ENCODE data around the gene ZNF853. TPM values are rescaled to one million over a fixed set of nuclear protein-coding genes. Genes with fewer than 3 reads are reported as not detected.

Gene ZNF853
- polyA plus RNA-seq, 1 of the 3 experiments (the other 2 are of a cell fraction) = 15.9 TPM

GRCh38 chr7:6622134-6622710 is 6.8 kb downstream of the ZNF853 start:
- no peaks in the 10 kb centered on the region for H3K79me2 ChIP-seq (ENCODE audit: insufficient read depth)
- DNase-seq = no peak
- H3K9me2 ChIP-seq = no peaks in the 10 kb centered on the region
- no peaks in the 10 kb centered on the region for H3K9me3 ChIP-seq
- no peak overlapping the region for H2AFZ ChIP-seq (ENCODE audit: low read depth)
- H3K27me3 ChIP-seq (ENCODE audit: insufficient read depth) = no peaks in the 10 kb centered on the region
- POLR2A ChIA-PET = no interaction called here
- no peak overlapping the region for H3K4me2 ChIP-seq
- 97% methylated on average over 52 of the region's 67 CpGs for WGBS (ENCODE audit: low lambda C conversion rate)
- H3K36me3 ChIP-seq (replicated peaks in 1 of 2; ENCODE audit: control insufficient read depth in 1 of 2, insufficient read depth in 2 of 2, low read length in 1 of 2) = peaks cover 0 to 22% of the 10 kb centered on the region in 2 experiments
- no peak for TF ChIP-seq NFIC (IDR thresholded peaks at IDR 0.05; ENCODE audit: borderline replicate concordance)
- TF ChIP-seq MXI1 (IDR thresholded peaks at IDR 0.05; ENCODE audit: low read depth, low read length) = no peak
- TF ChIP-seq GATA2 (CRISPR knock-in tag; IDR thresholded peaks at IDR 0.05) = no peak
- TF ChIP-seq RXRA (IDR thresholded peaks at IDR 0.05; ENCODE audit: borderline replicate concordance, low read depth) = no peak
- TF ChIP-seq SMC3 (IDR thresholded peaks at IDR 0.05; ENCODE audit: low read depth, low read length) = no peak
- TF ChIP-seq, protein P1, sequence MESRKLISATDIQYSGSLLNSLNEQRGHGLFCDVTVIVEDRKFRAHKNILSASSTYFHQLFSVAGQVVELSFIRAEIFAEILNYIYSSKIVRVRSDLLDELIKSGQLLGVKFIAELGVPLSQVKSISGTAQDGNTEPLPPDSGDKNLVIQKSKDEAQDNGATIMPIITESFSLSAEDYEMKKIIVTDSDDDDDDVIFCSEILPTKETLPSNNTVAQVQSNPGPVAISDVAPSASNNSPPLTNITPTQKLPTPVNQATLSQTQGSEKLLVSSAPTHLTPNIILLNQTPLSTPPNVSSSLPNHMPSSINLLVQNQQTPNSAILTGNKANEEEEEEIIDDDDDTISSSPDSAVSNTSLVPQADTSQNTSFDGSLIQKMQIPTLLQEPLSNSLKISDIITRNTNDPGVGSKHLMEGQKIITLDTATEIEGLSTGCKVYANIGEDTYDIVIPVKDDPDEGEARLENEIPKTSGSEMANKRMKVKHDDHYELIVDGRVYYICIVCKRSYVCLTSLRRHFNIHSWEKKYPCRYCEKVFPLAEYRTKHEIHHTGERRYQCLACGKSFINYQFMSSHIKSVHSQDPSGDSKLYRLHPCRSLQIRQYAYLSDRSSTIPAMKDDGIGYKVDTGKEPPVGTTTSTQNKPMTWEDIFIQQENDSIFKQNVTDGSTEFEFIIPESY (IDR thresholded peaks at IDR 0.05; ENCODE audit: borderline replicate concordance, low read depth) = no peak
- TF ChIP-seq RCOR1 (IDR thresholded peaks at IDR 0.05; ENCODE audit: low read length) = no peak
- CTCF ChIA-PET = interaction anchor here (0.7 to 1.6 kb wide), 4 partner anchors 16 to 308 kb away, joined by 3 to 4 read pairs (median 4); partner anchors contain the start of gene INTS15
- no peak overlapping the region for H3K9ac ChIP-seq
- peaks cover 0 to under 1% of the 10 kb centered on the region in 2 experiments; a peak in 1 of 4 replicates for H3K4me1 ChIP-seq (ENCODE audit: control insufficient read depth in 1 of 2, insufficient read depth in 2 of 2, low read depth in 1 of 2, low read length in 1 of 2)
- no peaks in the 10 kb centered on the region for H4K20me1 ChIP-seq (ENCODE audit: insufficient read depth)
- H3K27ac ChIP-seq (ENCODE audit: low read depth in 2 of 2, low read length in 1 of 2) = no peak overlapping the region
- no peak overlapping the region for H3K4me3 ChIP-seq (ENCODE audit: low read depth in 2 of 2, low read length in 1 of 2)
- H3F3A ChIP-seq (replicated peaks; ENCODE audit: insufficient read depth) = peaks cover 3% of the 10 kb centered on the region

GRCh38 chr7:6623589-6624245 is 8.3 kb downstream of the ZNF853 start:
- no peak overlapping the region for H2AFZ ChIP-seq (ENCODE audit: low read depth)

More at GRCh38 chr7:6623589-6624245, 8.3 kb downstream of the ZNF853 start:
- no peak for DNase-seq
- H3K4me3 ChIP-seq (ENCODE audit: low read depth in 2 of 2, low read length in 1 of 2) = no peak overlapping the region
- no peak overlapping the region for H3K9ac ChIP-seq
- no peaks in the 10 kb centered on the region for H3K27me3 ChIP-seq (ENCODE audit: insufficient read depth)
- ChIA-PET CTCF (no interaction called here), POLR2A (no interaction called here)
- H3F3A ChIP-seq (replicated peaks; ENCODE audit: insufficient read depth) = peaks cover 3% of the 10 kb centered on the region
- H3K4me2 ChIP-seq = no peak overlapping the region
- TF ChIP-seq RXRA (IDR thresholded peaks at IDR 0.05; ENCODE audit: borderline replicate concordance, low read depth) = no peak
- no peak for TF ChIP-seq FOXJ3 (CRISPR knock-in tag; IDR thresholded peaks at IDR 0.05)
- no peak for TF ChIP-seq RCOR1 (IDR thresholded peaks at IDR 0.05; ENCODE audit: low read length)
- TF ChIP-seq GATA2 (CRISPR knock-in tag; IDR thresholded peaks at IDR 0.05) = no peak
- TF ChIP-seq CHD2 (IDR thresholded peaks at IDR 0.05; ENCODE audit: low read length, partially characterized antibody) = no peak
- TF ChIP-seq NFIC (IDR thresholded peaks at IDR 0.05; ENCODE audit: borderline replicate concordance) = no peak
- TF ChIP-seq, protein P2, sequence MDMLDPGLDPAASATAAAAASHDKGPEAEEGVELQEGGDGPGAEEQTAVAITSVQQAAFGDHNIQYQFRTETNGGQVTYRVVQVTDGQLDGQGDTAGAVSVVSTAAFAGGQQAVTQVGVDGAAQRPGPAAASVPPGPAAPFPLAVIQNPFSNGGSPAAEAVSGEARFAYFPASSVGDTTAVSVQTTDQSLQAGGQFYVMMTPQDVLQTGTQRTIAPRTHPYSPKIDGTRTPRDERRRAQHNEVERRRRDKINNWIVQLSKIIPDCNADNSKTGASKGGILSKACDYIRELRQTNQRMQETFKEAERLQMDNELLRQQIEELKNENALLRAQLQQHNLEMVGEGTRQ (IDR thresholded peaks at IDR 0.05; ENCODE audit: borderline replicate concordance, low read depth, low read length) = no peak
- TF ChIP-seq SIN3A (IDR thresholded peaks at IDR 0.05; ENCODE audit: borderline replicate concordance, low read depth, low read length) = no peak
- no peak for TF ChIP-seq PBX3 (IDR thresholded peaks at IDR 0.05)
- no peaks in the 10 kb centered on the region for H3K79me2 ChIP-seq (ENCODE audit: insufficient read depth)
- no peaks in the 10 kb centered on the region for H4K20me1 ChIP-seq (ENCODE audit: insufficient read depth)
- peaks cover 0 to 8% of the 10 kb centered on the region in 2 experiments; a peak in 1 of 4 replicates for H3K4me1 ChIP-seq (ENCODE audit: control insufficient read depth in 1 of 2, insufficient read depth in 2 of 2, low read depth in 1 of 2, low read length in 1 of 2)
- H3K9me3 ChIP-seq = no peaks in the 10 kb centered on the region
- peaks cover 0 to 22% of the 10 kb centered on the region in 2 experiments for H3K36me3 ChIP-seq (replicated peaks in 1 of 2; ENCODE audit: control insufficient read depth in 1 of 2, insufficient read depth in 2 of 2, low read length in 1 of 2)
- 83% methylated on average over 15 of the region's 15 CpGs for WGBS (ENCODE audit: low lambda C conversion rate)
- no peak overlapping the region for H3K27ac ChIP-seq (ENCODE audit: low read depth in 2 of 2, low read length in 1 of 2)
- H3K9me2 ChIP-seq = no peaks in the 10 kb centered on the region
